ENCODE results near the gene AUNIP. TPM values are rescaled to one million over a fixed set of nuclear protein-coding genes. Genes with fewer than 3 reads are reported as not detected.

AUNIP gene
- total and polyA plus RNA-seq, 2 experiments from 2014 or later: 20.9 to 21.9 TPM

DNA sequence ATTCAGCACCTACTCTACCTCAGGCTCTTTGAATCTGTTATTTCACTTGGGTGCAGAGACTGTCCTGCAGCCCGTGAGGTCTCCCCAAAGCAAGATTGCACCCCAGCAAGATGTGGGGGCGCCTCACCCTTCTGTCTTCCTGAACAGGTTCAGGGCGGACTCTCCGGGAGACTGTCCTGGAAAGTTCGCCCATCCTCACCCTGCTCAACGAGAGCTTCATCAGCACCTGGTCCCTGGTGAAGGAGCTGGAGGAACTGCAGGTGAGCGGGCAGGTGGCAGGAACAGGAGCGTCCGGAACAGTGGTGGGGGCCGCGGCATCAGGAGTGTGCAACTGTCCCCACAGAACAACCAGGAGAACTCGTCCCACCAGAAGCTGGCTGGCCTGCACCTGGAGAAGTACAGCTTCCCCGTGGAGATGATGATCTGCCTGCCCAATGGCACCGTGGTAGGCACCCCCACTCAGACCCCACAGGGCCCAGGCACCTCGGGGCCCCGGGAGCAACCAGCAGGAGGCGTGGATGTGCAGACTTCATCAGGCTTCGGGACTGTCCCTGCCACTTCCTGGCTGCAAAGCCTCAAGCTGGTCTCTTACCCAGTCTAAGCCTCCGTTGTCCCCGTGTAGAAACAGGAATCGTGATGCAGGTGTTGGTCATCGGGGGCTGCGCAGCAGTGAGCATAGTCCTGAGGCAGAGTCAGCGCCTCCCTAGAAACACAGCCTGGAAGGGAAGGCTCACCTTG, 45.4 kb downstream of the AUNIP start:
- peaks cover 13% of the 10 kb centered on the region for H3K4me1 ChIP-seq (ENCODE audit: insufficient read depth)
- no peak overlapping the region for H3K4me3 ChIP-seq
- DNase-seq (ENCODE audit: low spot score): no peak
- no peaks in the 10 kb centered on the region for H3K27me3 ChIP-seq (ENCODE audit: insufficient read depth)
- no peaks in the 10 kb centered on the region for H3K36me3 ChIP-seq (ENCODE audit: insufficient read depth)
- H3K4me2 ChIP-seq: no peak overlapping the region
- H4K20me1 ChIP-seq (replicated peaks; ENCODE audit: insufficient read depth): no peaks in the 10 kb centered on the region
- ATAC-seq: no peak
- H2AFZ ChIP-seq: no peak overlapping the region
- H3K27me3 Mint-ChIP-seq (ENCODE audit: insufficient read depth, low read depth, poor library complexity): peaks cover 24% of the 10 kb centered on the region
- no peaks in the 10 kb centered on the region for H3K9me3 Mint-ChIP-seq
- H3K27ac Mint-ChIP-seq: no peak overlapping the region
- no peaks in the 10 kb centered on the region for H3K79me2 ChIP-seq (replicated peaks; ENCODE audit: insufficient read depth)
- TF ChIP-seq ZNF114 (CRISPR knock-in tag; IDR thresholded peaks at IDR 0.05) (no peak), POLR2AphosphoS5 (IDR thresholded peaks at IDR 0.05; ENCODE audit: low read depth) (no peak), NANOG (IDR thresholded peaks at IDR 0.05; ENCODE audit: borderline replicate concordance) (no peak)
- TF ChIP-seq, protein P1, sequence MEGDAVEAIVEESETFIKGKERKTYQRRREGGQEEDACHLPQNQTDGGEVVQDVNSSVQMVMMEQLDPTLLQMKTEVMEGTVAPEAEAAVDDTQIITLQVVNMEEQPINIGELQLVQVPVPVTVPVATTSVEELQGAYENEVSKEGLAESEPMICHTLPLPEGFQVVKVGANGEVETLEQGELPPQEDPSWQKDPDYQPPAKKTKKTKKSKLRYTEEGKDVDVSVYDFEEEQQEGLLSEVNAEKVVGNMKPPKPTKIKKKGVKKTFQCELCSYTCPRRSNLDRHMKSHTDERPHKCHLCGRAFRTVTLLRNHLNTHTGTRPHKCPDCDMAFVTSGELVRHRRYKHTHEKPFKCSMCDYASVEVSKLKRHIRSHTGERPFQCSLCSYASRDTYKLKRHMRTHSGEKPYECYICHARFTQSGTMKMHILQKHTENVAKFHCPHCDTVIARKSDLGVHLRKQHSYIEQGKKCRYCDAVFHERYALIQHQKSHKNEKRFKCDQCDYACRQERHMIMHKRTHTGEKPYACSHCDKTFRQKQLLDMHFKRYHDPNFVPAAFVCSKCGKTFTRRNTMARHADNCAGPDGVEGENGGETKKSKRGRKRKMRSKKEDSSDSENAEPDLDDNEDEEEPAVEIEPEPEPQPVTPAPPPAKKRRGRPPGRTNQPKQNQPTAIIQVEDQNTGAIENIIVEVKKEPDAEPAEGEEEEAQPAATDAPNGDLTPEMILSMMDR (conservative IDR thresholded peaks at IDR 0.05; ENCODE audit: low read depth in 2 of 2): peak in 1 of 2 experiments; percentile 30; a peak in 2 of 4 replicates
- no peak overlapping the region for H3K4me3 Mint-ChIP-seq
- peaks cover 16% of the 10 kb centered on the region for H3K4me1 Mint-ChIP-seq
- peaks cover 14% of the 10 kb centered on the region; the same call in 2 of the 3 replicates for H3K36me3 Mint-ChIP-seq (ENCODE audit: low read depth)
- H3F3A ChIP-seq (replicated peaks; ENCODE audit: low read depth): peaks cover 2% of the 10 kb centered on the region; the same call in 1 of the 2 replicates
- H3K9me2 ChIP-seq (ENCODE audit: insufficient read depth): no peaks in the 10 kb centered on the region
- no peak overlapping the region for H3K27ac ChIP-seq (ENCODE audit: low read depth)

DNA sequence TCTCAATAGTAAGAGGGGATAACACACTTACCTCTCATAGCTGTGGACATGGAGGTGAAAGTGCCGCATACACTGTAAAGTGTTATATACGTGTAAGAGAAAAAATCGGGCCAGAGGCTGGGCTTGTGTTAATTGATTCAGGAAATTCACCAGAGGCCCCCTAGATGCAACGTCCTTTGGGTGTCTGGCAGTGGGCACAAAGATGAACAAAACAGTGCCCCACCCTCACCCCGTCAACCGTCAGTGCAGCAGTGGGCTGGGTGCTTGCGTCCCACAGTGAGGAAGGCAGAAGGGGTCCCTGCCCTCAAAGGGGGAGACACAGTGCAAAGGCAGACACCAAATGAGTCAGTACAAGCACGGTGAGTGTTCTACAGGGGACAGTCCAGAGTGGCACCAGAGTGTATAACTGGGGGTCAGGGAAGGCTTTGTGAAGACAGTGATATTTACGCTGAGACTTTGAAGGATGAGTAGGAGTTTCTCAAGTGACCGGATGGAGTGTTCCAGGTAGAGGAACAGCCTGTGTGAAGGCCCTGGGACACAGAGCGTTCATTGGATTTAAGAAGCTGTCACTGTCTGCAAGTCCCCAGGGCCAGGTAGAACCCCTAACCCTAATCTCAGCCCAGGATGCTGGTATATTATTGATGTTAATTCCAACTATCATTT, 46.1 kb downstream of the AUNIP start:
- Mint-ChIP-seq H3K4me1 (peaks cover 9% of the 10 kb centered on the region), H3K9me3 (no peaks in the 10 kb centered on the region), H3K27ac (no peak overlapping the region), H3K27me3 (ENCODE audit: insufficient read depth, low read depth, poor library complexity) (peaks cover 22% of the 10 kb centered on the region), H3K4me3 (no peak overlapping the region), H3K36me3 (ENCODE audit: low read depth) (peaks cover 14% of the 10 kb centered on the region; the same call in 2 of the 3 replicates)
- no peak for ATAC-seq
- Histone ChIP-seq H3K4me1 (ENCODE audit: insufficient read depth) (peaks cover 6% of the 10 kb centered on the region), H4K20me1 (replicated peaks; ENCODE audit: insufficient read depth) (no peaks in the 10 kb centered on the region), H2AFZ (no peak overlapping the region), H3K9me2 (ENCODE audit: insufficient read depth) (no peaks in the 10 kb centered on the region), H3K27me3 (ENCODE audit: insufficient read depth) (no peaks in the 10 kb centered on the region), H3K4me2 (no peak overlapping the region), H3K4me3 (no peak overlapping the region), H3F3A (replicated peaks; ENCODE audit: low read depth) (peaks cover 2% of the 10 kb centered on the region; the same call in 1 of the 2 replicates), H3K27ac (ENCODE audit: low read depth) (no peak overlapping the region), H3K79me2 (replicated peaks; ENCODE audit: insufficient read depth) (no peaks in the 10 kb centered on the region), H3K36me3 (ENCODE audit: insufficient read depth) (no peaks in the 10 kb centered on the region)
- no peak for DNase-seq (ENCODE audit: low spot score)
- TF ChIP-seq, protein P2, sequence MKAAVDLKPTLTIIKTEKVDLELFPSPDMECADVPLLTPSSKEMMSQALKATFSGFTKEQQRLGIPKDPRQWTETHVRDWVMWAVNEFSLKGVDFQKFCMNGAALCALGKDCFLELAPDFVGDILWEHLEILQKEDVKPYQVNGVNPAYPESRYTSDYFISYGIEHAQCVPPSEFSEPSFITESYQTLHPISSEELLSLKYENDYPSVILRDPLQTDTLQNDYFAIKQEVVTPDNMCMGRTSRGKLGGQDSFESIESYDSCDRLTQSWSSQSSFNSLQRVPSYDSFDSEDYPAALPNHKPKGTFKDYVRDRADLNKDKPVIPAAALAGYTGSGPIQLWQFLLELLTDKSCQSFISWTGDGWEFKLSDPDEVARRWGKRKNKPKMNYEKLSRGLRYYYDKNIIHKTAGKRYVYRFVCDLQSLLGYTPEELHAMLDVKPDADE (IDR thresholded peaks at IDR 0.05): no peak
- TF ChIP-seq STAT1 (IDR thresholded peaks at IDR 0.05; ENCODE audit: unreplicated experiment): no peak
- TF ChIP-seq JUNB (IDR thresholded peaks at IDR 0.05; ENCODE audit: unreplicated experiment): no peak
- no peak for TF ChIP-seq EZH2 (IDR thresholded peaks at IDR 0.05; ENCODE audit: low read depth, unreplicated experiment)
- TF ChIP-seq, protein P1 (conservative IDR thresholded peaks at IDR 0.05; ENCODE audit: low read depth in 2 of 2): no peak
- no peak for TF ChIP-seq CREB1 (CRISPR knock-in tag; IDR thresholded peaks at IDR 0.05; ENCODE audit: low read depth)
- TF ChIP-seq ZNF114 (CRISPR knock-in tag; IDR thresholded peaks at IDR 0.05): no peak
- no peak for TF ChIP-seq POLR2AphosphoS5 (IDR thresholded peaks at IDR 0.05; ENCODE audit: low read depth)

Data from GM23338 (cell line).